ENCODE results near the gene SNX9. TPM values are rescaled to one million over a fixed set of nuclear protein-coding genes. Genes with fewer than 3 reads are reported as not detected.

Gene SNX9
- total RNA-seq, 1 experiment from 2014 or later: 31.3 TPM

DNA sequence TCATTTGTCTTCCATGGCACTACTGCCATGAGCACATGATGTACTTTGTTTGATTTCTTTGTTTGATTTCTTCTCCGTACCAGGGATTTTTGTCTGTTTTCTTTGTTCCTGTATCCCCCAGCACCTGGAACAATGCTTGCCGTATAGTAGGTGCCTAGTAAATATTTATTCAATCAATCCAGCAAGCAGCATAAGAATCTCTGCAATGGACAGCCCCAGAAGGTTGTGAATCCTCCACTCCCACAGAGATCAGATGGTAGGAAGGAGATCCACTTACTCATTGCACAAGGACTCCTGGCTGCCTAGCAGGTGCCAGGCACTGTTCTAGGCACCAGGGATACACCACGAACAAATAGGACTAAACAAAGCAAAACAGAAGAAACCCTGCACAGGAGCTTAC, 151.9 kb downstream of the SNX9 start:
- Histone ChIP-seq H3K4me1 (ENCODE audit: insufficient read depth, low read length) (no peaks in the 10 kb centered on the region), H3K4ac (ENCODE audit: low read depth, low read length) (no peak overlapping the region), H4K91ac (ENCODE audit: insufficient read length, low read depth, low read length) (no peak overlapping the region), H2AK5ac (ENCODE audit: insufficient read length, low read length) (no peak overlapping the region), H3K14ac (ENCODE audit: insufficient read depth, low read length) (no peak overlapping the region), H3T11ph (ENCODE audit: low read length) (no peak overlapping the region), H4K20me1 (ENCODE audit: control insufficient read depth, insufficient read depth, insufficient read length) (no peaks in the 10 kb centered on the region), H3K79me2 (ENCODE audit: insufficient read depth, low read length) (no peaks in the 10 kb centered on the region), H3K18ac (ENCODE audit: insufficient read length, low read depth, low read length) (no peak overlapping the region), H2AFZ (ENCODE audit: low read length) (no peak overlapping the region), H3K79me1 (ENCODE audit: insufficient read depth, low read depth, low read length, poor library complexity, severe bottlenecking) (no peaks in the 10 kb centered on the region), H2BK12ac (ENCODE audit: insufficient read length, low read depth, low read length) (no peak overlapping the region), H3K4me2 (ENCODE audit: insufficient read depth, insufficient read length, low read length) (no peak overlapping the region), H3K9me3 (ENCODE audit: control insufficient read depth, low read depth, low read length) (no peaks in the 10 kb centered on the region), H2BK120ac (ENCODE audit: low read depth, low read length, poor library complexity, severe bottlenecking) (no peak overlapping the region), H4K8ac (replicated peaks; ENCODE audit: insufficient read length, low read depth, low read length) (no peak overlapping the region), H3K9ac (ENCODE audit: extremely low read depth, insufficient read length, low read length) (no peak overlapping the region), H2BK20ac (ENCODE audit: low read depth, low read length, poor library complexity, severe bottlenecking) (no peak overlapping the region), H2BK15ac (ENCODE audit: low read depth, low read length) (no peak overlapping the region), H3K27ac (ENCODE audit: insufficient read length, low read depth, low read length) (no peak overlapping the region), H4K5ac (ENCODE audit: insufficient read length, low read depth, low read length) (no peak overlapping the region), H3K23me2 (ENCODE audit: insufficient read length, low read depth, low read length, poor library complexity, severe bottlenecking) (no peaks in the 10 kb centered on the region), H3K27me3 (ENCODE audit: insufficient read depth, low read length) (no peaks in the 10 kb centered on the region), H3K23ac (ENCODE audit: insufficient read length, low read depth, low read length) (no peak overlapping the region), H3K56ac (ENCODE audit: insufficient read length, low read depth, low read length) (no peak overlapping the region), H2BK5ac (ENCODE audit: insufficient read length, low read length) (no peak overlapping the region)
- Mint-ChIP-seq H3K36me3 (ENCODE audit: insufficient read depth in 1 of 3, low read depth in 3 of 3) (no peaks in the 10 kb centered on the region; a peak in 1 of 7 replicates), H3K27me3 (ENCODE audit: low read depth) (peaks cover 26% of the 10 kb centered on the region), H3K27ac (no peak overlapping the region), H3K9me3 (no peaks in the 10 kb centered on the region), H3K4me3 (no peak overlapping the region; a peak in 1 of 5 replicates), H3K4me1 (peaks cover 22 to 26% of the 10 kb centered on the region in 2 experiments)
- no peak for DNase-seq
- TF ChIP-seq, protein P1, sequence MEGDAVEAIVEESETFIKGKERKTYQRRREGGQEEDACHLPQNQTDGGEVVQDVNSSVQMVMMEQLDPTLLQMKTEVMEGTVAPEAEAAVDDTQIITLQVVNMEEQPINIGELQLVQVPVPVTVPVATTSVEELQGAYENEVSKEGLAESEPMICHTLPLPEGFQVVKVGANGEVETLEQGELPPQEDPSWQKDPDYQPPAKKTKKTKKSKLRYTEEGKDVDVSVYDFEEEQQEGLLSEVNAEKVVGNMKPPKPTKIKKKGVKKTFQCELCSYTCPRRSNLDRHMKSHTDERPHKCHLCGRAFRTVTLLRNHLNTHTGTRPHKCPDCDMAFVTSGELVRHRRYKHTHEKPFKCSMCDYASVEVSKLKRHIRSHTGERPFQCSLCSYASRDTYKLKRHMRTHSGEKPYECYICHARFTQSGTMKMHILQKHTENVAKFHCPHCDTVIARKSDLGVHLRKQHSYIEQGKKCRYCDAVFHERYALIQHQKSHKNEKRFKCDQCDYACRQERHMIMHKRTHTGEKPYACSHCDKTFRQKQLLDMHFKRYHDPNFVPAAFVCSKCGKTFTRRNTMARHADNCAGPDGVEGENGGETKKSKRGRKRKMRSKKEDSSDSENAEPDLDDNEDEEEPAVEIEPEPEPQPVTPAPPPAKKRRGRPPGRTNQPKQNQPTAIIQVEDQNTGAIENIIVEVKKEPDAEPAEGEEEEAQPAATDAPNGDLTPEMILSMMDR (conservative IDR thresholded peaks at IDR 0.05): no peak
- no CpG with 5 or more reads among the region's 3 CpGs for WGBS (ENCODE audit: extremely low coverage, insufficient read length, low lambda C conversion rate)

Data from H9 (cell line).